Endothelial cell of umbilical vein (primary cell): ENCODE results near the gene AK9. TPM values are rescaled to one million over a fixed set of nuclear protein-coding genes. Genes with fewer than 3 reads are reported as not detected.

Experiments used
- BruUV-seq: library from RNA; stranded (reverse); fragments of 400-500 nt; replicated peaks from 2 replicates; lab custom pipeline; 2021; lab: Mats Ljungman, UMichigan
- CTCF ChIA-PET: fragments of 300-600, 350-600 bp; sonication (Branson Sonifier 250); formaldehyde crosslinking; loops from one replicate; lab custom pipeline; 2021; ENCODE audit warnings: antibody characterized with exemption, inconsistent platforms; lab: Charles Lee
- POLR2A ChIA-PET: fragments of 300-600, 350-600 bp; sonication (Branson Sonifier 250); formaldehyde crosslinking; loops from one replicate; lab custom pipeline; 2021; ENCODE audit warnings: antibody characterized with exemption, inconsistent platforms; lab: Charles Lee
- DNase-seq: peaks from one replicate; pipeline ENCODE4 v3.0.0-alpha.2; 2011; ENCODE audit warnings: low read depth, low spot score
- FAIRE-seq: peaks from 2 replicates; lab custom pipeline; 2011; peaks lifted over from hg19 to GRCh38; lab: Jason Lieb, UNC
- H2AFZ ChIP-seq: 2 replicates; pipeline ENCODE4 v1.6.0; 2012; ENCODE audit warnings: low read depth, low read length, control low read depth, inconsistent platforms
- H3K27ac ChIP-seq: 2 replicates; pipeline ENCODE4 v1.5.1; 2011; ENCODE audit warnings: low read depth, mild to moderate bottlenecking, control low read depth, low read length, moderate library complexity; ENCODE audit not compliant: insufficient read depth
- H3K27me3 ChIP-seq, 2 experiments: 2 replicates each; pipeline versions ENCODE4 v1.6.0 to v1.6.1; 2011; ENCODE audit warnings: low read length in 2 of 2, mixed read lengths in 1 of 2; ENCODE audit not compliant: control insufficient read depth in 2 of 2, insufficient read depth in 2 of 2
- H3K36me3 ChIP-seq, 2 experiments: 2 replicates in 1 of 2; 3 replicates in 1 of 2; pipeline ENCODE4 v1.5.1; 2011; ENCODE audit warnings: low read length in 2 of 2, mild to moderate bottlenecking in 1 of 2, moderate library complexity in 1 of 2; ENCODE audit not compliant: control insufficient read depth in 2 of 2, insufficient read depth in 2 of 2; ENCODE audit errors: extremely low read depth in 1 of 2
- H3K4me1 ChIP-seq: 3 replicates; pipeline ENCODE4 v1.5.1; 2011; ENCODE audit warnings: mild to moderate bottlenecking, low read length; ENCODE audit not compliant: control insufficient read depth, insufficient read depth; ENCODE audit errors: extremely low read depth
- H3K4me2 ChIP-seq: 2 replicates; pipeline ENCODE4 v1.6.1; 2011; ENCODE audit warnings: low read length, control low read depth, mixed read lengths; ENCODE audit not compliant: insufficient read depth
- H3K4me3 ChIP-seq, 3 experiments: fragments of 200-600 bp in 1 of 3; sonication (generic), shearing (Covaris generic) in 1 of 3; replicated peaks in 1 of 3; 2 replicates each; pipeline ENCODE4 v1.5.1; 2011 to 2016; ENCODE audit warnings: control low read depth in 3 of 3, low read length in 3 of 3, mild to moderate bottlenecking in 2 of 3, inconsistent platforms in 1 of 3, low read depth in 1 of 3, moderate library complexity in 1 of 3; ENCODE audit not compliant: insufficient read depth in 1 of 3
- H3K79me2 ChIP-seq: 2 replicates; pipeline ENCODE4 v1.6.0; 2012; ENCODE audit warnings: low read length, inconsistent platforms; ENCODE audit not compliant: control insufficient read depth, insufficient read depth
- H3K9ac ChIP-seq: replicated peaks from 2 replicates; pipeline ENCODE3; 2011; ENCODE audit warnings: low read length, control low read depth; ENCODE audit not compliant: insufficient read depth; ENCODE audit errors: extremely low read depth
- H3K9me1 ChIP-seq: replicated peaks from 3 replicates; pipeline ENCODE4 v1.6.0; 2011; ENCODE audit warnings: mild to moderate bottlenecking, low read length; ENCODE audit not compliant: control insufficient read depth, insufficient read depth; ENCODE audit errors: extremely low read depth
- H3K9me3 ChIP-seq: replicated peaks from 2 replicates; pipeline ENCODE4 v1.5.1; 2012; ENCODE audit warnings: low read length, inconsistent platforms; ENCODE audit not compliant: control insufficient read depth, insufficient read depth
- H4K20me1 ChIP-seq: replicated peaks from 2 replicates; pipeline ENCODE3; 2011; ENCODE audit warnings: mild to moderate bottlenecking, low read length; ENCODE audit not compliant: control insufficient read depth, insufficient read depth; ENCODE audit errors: extremely low read depth
- CTCF ChIP-seq, 2 donors: IDR thresholded peaks; 1 replicate in 1 of 2; 2 replicates in 1 of 2; pipeline ENCODE4 v1.5.1; 2011; ENCODE audit warnings: low read length in 2 of 2, mild to moderate bottlenecking in 2 of 2, moderate library complexity in 2 of 2, control low read depth in 1 of 2, inconsistent platforms in 1 of 2, low read depth in 1 of 2; ENCODE audit not compliant: insufficient read depth in 1 of 2; ENCODE audit errors: extremely low read depth in 1 of 2
- EZH2 ChIP-seq: IDR thresholded peaks from 2 replicates; pipeline ENCODE4 v1.6.1; 2012; ENCODE audit warnings: borderline replicate concordance, low read depth, mild to moderate bottlenecking, moderate library complexity, low read length, inconsistent platforms; ENCODE audit not compliant: severe bottlenecking
- FOS ChIP-seq: IDR thresholded peaks from 2 replicates; pipeline ENCODE4 v1.6.1; 2011; ENCODE audit warnings: mild to moderate bottlenecking, low read length, moderate library complexity, borderline replicate concordance; ENCODE audit not compliant: insufficient read depth
- GATA2 ChIP-seq: IDR thresholded peaks from 2 replicates; pipeline ENCODE4 v1.7.0; 2011; ENCODE audit warnings: low read depth, mild to moderate bottlenecking, moderate library complexity, mixed read lengths, low read length; ENCODE audit not compliant: insufficient read length, insufficient read depth
- JUN ChIP-seq: IDR thresholded peaks from 2 replicates; pipeline ENCODE4 v1.6.1; 2011; ENCODE audit warnings: borderline replicate concordance, low read depth; ENCODE audit not compliant: insufficient read length, insufficient read depth
- MAX ChIP-seq: IDR thresholded peaks from 2 replicates; pipeline ENCODE4 v1.6.1; 2011; ENCODE audit not compliant: insufficient read depth, insufficient read length
- MYC ChIP-seq: IDR thresholded peaks from one replicate; pipeline ENCODE4 v1.6.1; 2011; ENCODE audit warnings: mild to moderate bottlenecking, low read depth, low read length
- POLR2A ChIP-seq: IDR thresholded peaks from 2 replicates; pipeline ENCODE4 v1.6.1; 2012; ENCODE audit warnings: low read depth, mild to moderate bottlenecking, control low read depth, low read length
- POLR2AphosphoS5 ChIP-seq: IDR thresholded peaks from 2 replicates; pipeline ENCODE4 v1.6.1; 2012; ENCODE audit warnings: low read depth, mild to moderate bottlenecking, control low read depth, low read length, moderate library complexity; ENCODE audit not compliant: insufficient read depth
- dilution Hi-C: fragments of 300-500 bp; cut with MboI; formaldehyde crosslinking; loops from one replicate; pipeline ENCODE4 v1.15.0; 2019; ENCODE audit warnings: low sequenced_read_pairs; ENCODE audit not compliant: extremely low pct_ligation_motif_present
- intact Hi-C: fragments of 100-400 bp; cut with micrococcal nuclease; formaldehyde crosslinking; loops from one replicate; pipeline ENCODE4 v1.10.0; 2022
- polyA plus RNA-seq, 4 experiments: library from polyadenylated mRNA; depleted of rRNA in 3 of 4; stranded (reverse) in 3 of 4; unstranded in 1 of 4; fragments of >200 nt; gene quantifications; 2 replicates each; pipeline versions ENCODE4 v1.2.1 to v1.2.3, GENCODE V29; 2011 to 2012; ENCODE audit warnings: missing spikeins in 1 of 4
- total RNA-seq: library from RNA; stranded (reverse); gene quantifications from 2 replicates; pipeline ENCODE4 v1.2.3, GENCODE V29; 2021

Gene AK9
- total and polyA plus RNA-seq, 2 donors (not counting 3 experiments of a cell fraction or from before 2014, with no cell fraction given): 1.4 to 3.2 TPM

GRCh38 chr6:109513571-109514071 lies 177.4 kb downstream of the AK9 start:
- Histone ChIP-seq H3K79me2 (no peaks in the 10 kb centered on the region), H3K4me3 (no peak overlapping the region), H3K9ac (no peak overlapping the region), H3K4me2 (no peak overlapping the region), H3K9me3 (no peaks in the 10 kb centered on the region), H2AFZ (no peak overlapping the region), H3K27me3 (peaks cover 0 to 2% of the 10 kb centered on the region in 2 experiments), H4K20me1 (no peaks in the 10 kb centered on the region), H3K4me1 (no peaks in the 10 kb centered on the region), H3K27ac (no peak overlapping the region), H3K36me3 (no peaks in the 10 kb centered on the region), H3K9me1 (no peaks in the 10 kb centered on the region)
- peak; percentile 63 for DNase-seq
- BruUV-seq: no TSS peak
- dilution Hi-C loops: no loop called here
- TF ChIP-seq FOS (no peak), JUN (peak; percentile 58)
- intact Hi-C loops: no loop called here
- no peak for FAIRE-seq
- POLR2A ChIA-PET: no interaction called here
- CTCF ChIA-PET: no interaction called here

DNA sequence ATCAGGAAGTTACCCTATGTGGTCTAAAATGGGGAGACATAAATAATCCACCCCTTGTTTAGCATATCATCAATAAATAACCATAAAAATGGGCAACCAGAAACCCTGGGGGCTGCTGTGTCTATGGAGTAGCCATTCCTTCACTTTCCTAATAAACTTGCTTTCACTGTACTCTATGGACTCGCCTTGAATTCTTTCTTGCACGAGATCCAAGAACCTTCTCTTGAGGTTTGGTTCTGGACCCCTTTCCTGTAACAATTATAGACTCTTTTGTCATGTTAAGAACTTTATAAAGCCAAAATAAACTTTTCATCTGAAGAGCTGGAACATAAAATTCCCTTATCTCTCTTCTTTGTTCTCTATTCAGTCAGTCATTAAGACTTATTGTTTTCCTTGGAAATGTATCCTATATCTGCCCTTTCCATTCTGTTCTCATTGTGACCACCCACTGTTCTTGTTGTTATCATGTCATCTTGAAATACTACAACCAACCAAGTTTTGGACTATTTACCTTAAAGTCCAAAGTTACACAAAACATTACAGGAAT lies 178.7 kb downstream of the AK9 start:
- H2AFZ ChIP-seq: no peak overlapping the region
- H3K9ac ChIP-seq: no peak overlapping the region
- CTCF ChIA-PET: interaction anchor here (1.4 kb wide), 1 partner anchor 15 kb away, joined by 6 read pairs; no protein-coding TSS in a partner anchor
- no peaks in the 10 kb centered on the region for H3K36me3 ChIP-seq
- H3K9me3 ChIP-seq: no peaks in the 10 kb centered on the region
- H3K79me2 ChIP-seq: no peaks in the 10 kb centered on the region
- no peak overlapping the region for H3K4me3 ChIP-seq
- DNase-seq (peak; percentile 33), FAIRE-seq (peak; percentile 33)
- no peak overlapping the region for H3K27ac ChIP-seq
- H3K9me1 ChIP-seq: no peaks in the 10 kb centered on the region
- H3K4me2 ChIP-seq: no peak overlapping the region
- dilution Hi-C loops: no loop called here
- peaks cover 0 to 2% of the 10 kb centered on the region in 2 experiments for H3K27me3 ChIP-seq
- intact Hi-C loops: no loop called here
- no peak for TF ChIP-seq CTCF (IDR thresholded peaks at IDR 0.05; ENCODE audit: extremely low read depth in 1 of 2, insufficient read depth in 1 of 2, low read depth in 1 of 2, low read length in 2 of 2)
- no peak for TF ChIP-seq POLR2AphosphoS5
- TF ChIP-seq FOS: no peak
- no peak for TF ChIP-seq MAX
- no peak for TF ChIP-seq EZH2
- TF ChIP-seq MYC: no peak
- TF ChIP-seq JUN: no peak
- no peak for TF ChIP-seq GATA2
- no peak for TF ChIP-seq POLR2A
- H4K20me1 ChIP-seq: no peaks in the 10 kb centered on the region
- no TSS peak for BruUV-seq
- H3K4me1 ChIP-seq: no peaks in the 10 kb centered on the region
- POLR2A ChIA-PET: no interaction called here
